ENCODE data around the gene CMTM7. TPM values are rescaled to one million over a fixed set of nuclear protein-coding genes. Genes with fewer than 3 reads are reported as not detected.

CMTM7 gene
- total RNA-seq, 2 experiments from 2014 or later = 31.5 to 35.2 TPM

DNA sequence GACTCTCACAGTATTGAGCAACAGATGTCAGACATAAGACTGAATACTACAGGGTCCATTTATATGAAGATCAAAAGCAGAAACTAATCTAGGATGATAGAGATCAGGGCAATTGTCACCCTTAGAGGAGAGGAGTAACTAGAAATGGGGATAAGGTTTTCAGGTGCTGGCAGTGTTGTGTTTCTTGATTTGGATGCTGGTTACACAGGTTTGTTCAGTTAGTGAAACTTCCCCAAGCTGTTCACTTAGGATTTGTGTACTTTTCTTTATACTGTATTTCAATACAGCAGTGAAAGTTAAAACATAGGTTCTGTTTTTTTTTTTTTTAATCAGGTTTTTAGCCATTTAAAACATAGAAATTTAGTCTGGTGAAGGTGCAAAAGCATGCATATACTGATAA lies 39.1 kb upstream of the CMTM7 start:
- Histone ChIP-seq H3K27me3 (ENCODE audit: control insufficient read depth in 1 of 2, insufficient read depth in 2 of 2, low read length in 2 of 2) (no peaks in the 10 kb centered on the region), H3K27ac (ENCODE audit: low read depth in 1 of 2, low read length in 2 of 2) (no peak overlapping the region), H3K9me3 (ENCODE audit: control insufficient read depth in 1 of 2, insufficient read depth in 1 of 2, low read length in 2 of 2) (no peaks in the 10 kb centered on the region), H3K4me1 (ENCODE audit: insufficient read depth, low read length) (no peaks in the 10 kb centered on the region), H3K4me3 (ENCODE audit: low read length) (no peak overlapping the region), H3K36me3 (ENCODE audit: insufficient read depth, low read length) (peaks cover 2% of the 10 kb centered on the region)
- Mint-ChIP-seq H3K27ac (no peak overlapping the region), H3K9me3 (no peaks in the 10 kb centered on the region), H3K36me3 (ENCODE audit: low read depth) (no peaks in the 10 kb centered on the region), H3K4me3 (no peak overlapping the region), H3K4me1 (ENCODE audit: low read depth) (peaks cover 19% of the 10 kb centered on the region), H3K27me3 (no peaks in the 10 kb centered on the region)
- no peak for TF ChIP-seq CTCF (IDR thresholded peaks at IDR 0.05)
- intact Hi-C loops (cut with DNase I, micrococcal nuclease) = no loop called here
- POLR2A ChIA-PET = no interaction called here
- DNase-seq (no peak), ATAC-seq (ENCODE audit: poor library complexity) (no peak)
- CTCF ChIA-PET = no interaction called here

- intact Hi-C loops (cut with DNase I, micrococcal nuclease) = no loop called here
- Mint-ChIP-seq H3K4me3 (no peak overlapping the region), H3K27me3 (no peaks in the 10 kb centered on the region), H3K4me1 (ENCODE audit: low read depth) (peaks cover 11% of the 10 kb centered on the region), H3K9me3 (no peaks in the 10 kb centered on the region), H3K27ac (no peak overlapping the region), H3K36me3 (ENCODE audit: low read depth) (peaks cover 5% of the 10 kb centered on the region)
- Histone ChIP-seq H3K4me1 (ENCODE audit: insufficient read depth, low read length) (no peaks in the 10 kb centered on the region), H3K27ac (ENCODE audit: low read depth in 1 of 2, low read length in 2 of 2) (no peak overlapping the region), H3K27me3 (ENCODE audit: control insufficient read depth in 1 of 2, insufficient read depth in 2 of 2, low read length in 2 of 2) (no peaks in the 10 kb centered on the region), H3K4me3 (ENCODE audit: low read length) (no peak overlapping the region), H3K9me3 (ENCODE audit: control insufficient read depth in 1 of 2, insufficient read depth in 1 of 2, low read length in 2 of 2) (no peaks in the 10 kb centered on the region), H3K36me3 (ENCODE audit: insufficient read depth, low read length) (peaks cover 6% of the 10 kb centered on the region)
- ChIA-PET CTCF (no interaction called here), POLR2A (no interaction called here)
- ATAC-seq (ENCODE audit: poor library complexity) (no peak), DNase-seq (no peak)
- TF ChIP-seq CTCF (IDR thresholded peaks at IDR 0.05) = no peak
Observed at GRCh38 chr3:32353351-32353750, 38.3 kb upstream of the CMTM7 start.

DNA sequence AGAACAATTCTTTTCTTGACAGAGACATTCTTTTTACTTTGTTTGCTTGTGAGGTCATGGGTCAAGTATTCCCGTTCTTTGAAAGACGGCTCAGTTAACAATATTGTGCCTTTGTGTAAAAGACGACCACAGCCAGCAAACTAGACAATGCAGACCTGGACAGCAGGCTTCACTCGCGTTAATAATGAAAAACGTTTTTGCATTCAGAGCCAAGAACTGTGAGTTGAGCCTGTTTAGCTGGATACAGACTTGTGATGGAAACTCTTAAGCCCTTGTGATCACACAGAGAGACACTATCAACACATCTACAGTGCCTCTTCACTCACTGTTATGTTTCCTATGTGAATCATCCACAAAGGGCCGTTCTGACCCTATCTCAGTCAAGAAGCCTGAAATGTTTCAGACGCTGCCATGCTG lies 37.3 kb upstream of the CMTM7 start:
- Histone ChIP-seq H3K4me1 (ENCODE audit: insufficient read depth, low read length) (no peaks in the 10 kb centered on the region), H3K27ac (ENCODE audit: low read depth in 1 of 2, low read length in 2 of 2) (no peak overlapping the region), H3K36me3 (ENCODE audit: insufficient read depth, low read length) (peaks cover 6% of the 10 kb centered on the region), H3K9me3 (ENCODE audit: control insufficient read depth in 1 of 2, insufficient read depth in 1 of 2, low read length in 2 of 2) (no peaks in the 10 kb centered on the region), H3K27me3 (ENCODE audit: control insufficient read depth in 1 of 2, insufficient read depth in 2 of 2, low read length in 2 of 2) (no peaks in the 10 kb centered on the region), H3K4me3 (ENCODE audit: low read length) (no peak overlapping the region)
- no peak for TF ChIP-seq CTCF (IDR thresholded peaks at IDR 0.05)
- ChIA-PET CTCF (no interaction called here), POLR2A (no interaction called here)
- DNase-seq (no peak), ATAC-seq (ENCODE audit: poor library complexity) (no peak)
- Mint-ChIP-seq H3K36me3 (ENCODE audit: low read depth) (peaks cover 13% of the 10 kb centered on the region), H3K4me3 (no peak overlapping the region), H3K27ac (no peak overlapping the region), H3K9me3 (no peaks in the 10 kb centered on the region), H3K27me3 (no peaks in the 10 kb centered on the region), H3K4me1 (ENCODE audit: low read depth) (peaks cover 1% of the 10 kb centered on the region)
- intact Hi-C loops (cut with DNase I, micrococcal nuclease) = no loop called here

All from CD4-positive, alpha-beta T cell (primary cell).